GM20000 (cell line): ENCODE measurements around the gene PXDN.
"Not testable (repeated sequence)": the region's sequence is repeated elsewhere in the genome, so short reads cannot be mapped to it uniquely, and the experiment has no call there.

Experiments
- DNase-seq: peaks from one replicate; pipeline ENCODE4 v3.0.0; 2012; ENCODE audit warnings: low spot score
- TF ChIP-seq, protein P1 (sequence below): IDR thresholded peaks from 2 replicates; pipeline ENCODE4 v1.5.1; 2012; ENCODE audit warnings: mild to moderate bottlenecking, control low read depth; ENCODE audit errors: extremely low read depth, missing control alignments

Gene PXDN

DNA sequence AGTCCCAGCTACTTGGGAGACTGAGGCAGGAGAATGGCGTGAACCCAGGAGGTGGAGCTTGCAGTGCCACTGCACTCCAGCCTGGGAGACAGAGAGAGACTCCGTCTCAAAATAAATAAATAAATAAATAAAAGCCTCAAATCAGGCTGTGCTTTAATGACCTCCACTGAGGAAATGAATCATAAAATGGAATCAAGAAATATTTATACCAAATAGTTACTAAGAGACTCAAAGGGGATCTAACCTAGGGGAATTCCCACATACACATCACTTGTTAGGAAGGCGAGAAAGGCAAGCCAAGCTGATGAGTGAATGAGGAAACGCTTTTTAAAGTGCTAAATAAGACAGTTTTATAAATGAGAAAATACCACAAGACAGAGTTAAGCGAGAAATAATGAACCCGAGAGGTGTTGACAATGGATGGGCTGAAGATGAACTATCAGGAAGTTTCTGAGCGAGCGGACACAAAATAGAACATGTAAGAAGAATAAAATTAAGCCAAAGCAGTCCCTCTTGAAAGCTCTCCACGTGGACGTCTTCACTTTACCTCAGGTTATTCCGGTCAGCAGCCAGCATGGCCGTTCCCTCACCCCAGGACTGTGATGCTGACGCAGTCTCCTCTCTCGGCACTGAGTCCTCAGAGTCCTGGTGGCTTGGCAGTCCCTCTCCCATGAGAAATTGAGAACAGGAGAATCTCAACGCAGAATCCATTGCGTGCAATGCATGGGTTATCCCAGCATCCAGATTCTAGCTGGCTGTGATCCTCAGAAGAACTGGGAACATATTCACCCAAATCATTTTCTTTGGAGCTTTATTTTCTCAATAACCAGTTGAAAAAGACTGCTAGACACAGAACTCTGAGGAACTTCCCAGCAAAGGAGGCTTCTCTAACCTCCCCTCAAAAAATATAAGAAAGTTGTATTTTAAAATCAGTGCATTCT lies 22.3 kb downstream of the PXDN start:
- DNase-seq: no peak
- TF ChIP-seq, protein P1, sequence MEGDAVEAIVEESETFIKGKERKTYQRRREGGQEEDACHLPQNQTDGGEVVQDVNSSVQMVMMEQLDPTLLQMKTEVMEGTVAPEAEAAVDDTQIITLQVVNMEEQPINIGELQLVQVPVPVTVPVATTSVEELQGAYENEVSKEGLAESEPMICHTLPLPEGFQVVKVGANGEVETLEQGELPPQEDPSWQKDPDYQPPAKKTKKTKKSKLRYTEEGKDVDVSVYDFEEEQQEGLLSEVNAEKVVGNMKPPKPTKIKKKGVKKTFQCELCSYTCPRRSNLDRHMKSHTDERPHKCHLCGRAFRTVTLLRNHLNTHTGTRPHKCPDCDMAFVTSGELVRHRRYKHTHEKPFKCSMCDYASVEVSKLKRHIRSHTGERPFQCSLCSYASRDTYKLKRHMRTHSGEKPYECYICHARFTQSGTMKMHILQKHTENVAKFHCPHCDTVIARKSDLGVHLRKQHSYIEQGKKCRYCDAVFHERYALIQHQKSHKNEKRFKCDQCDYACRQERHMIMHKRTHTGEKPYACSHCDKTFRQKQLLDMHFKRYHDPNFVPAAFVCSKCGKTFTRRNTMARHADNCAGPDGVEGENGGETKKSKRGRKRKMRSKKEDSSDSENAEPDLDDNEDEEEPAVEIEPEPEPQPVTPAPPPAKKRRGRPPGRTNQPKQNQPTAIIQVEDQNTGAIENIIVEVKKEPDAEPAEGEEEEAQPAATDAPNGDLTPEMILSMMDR: no peak

DNA sequence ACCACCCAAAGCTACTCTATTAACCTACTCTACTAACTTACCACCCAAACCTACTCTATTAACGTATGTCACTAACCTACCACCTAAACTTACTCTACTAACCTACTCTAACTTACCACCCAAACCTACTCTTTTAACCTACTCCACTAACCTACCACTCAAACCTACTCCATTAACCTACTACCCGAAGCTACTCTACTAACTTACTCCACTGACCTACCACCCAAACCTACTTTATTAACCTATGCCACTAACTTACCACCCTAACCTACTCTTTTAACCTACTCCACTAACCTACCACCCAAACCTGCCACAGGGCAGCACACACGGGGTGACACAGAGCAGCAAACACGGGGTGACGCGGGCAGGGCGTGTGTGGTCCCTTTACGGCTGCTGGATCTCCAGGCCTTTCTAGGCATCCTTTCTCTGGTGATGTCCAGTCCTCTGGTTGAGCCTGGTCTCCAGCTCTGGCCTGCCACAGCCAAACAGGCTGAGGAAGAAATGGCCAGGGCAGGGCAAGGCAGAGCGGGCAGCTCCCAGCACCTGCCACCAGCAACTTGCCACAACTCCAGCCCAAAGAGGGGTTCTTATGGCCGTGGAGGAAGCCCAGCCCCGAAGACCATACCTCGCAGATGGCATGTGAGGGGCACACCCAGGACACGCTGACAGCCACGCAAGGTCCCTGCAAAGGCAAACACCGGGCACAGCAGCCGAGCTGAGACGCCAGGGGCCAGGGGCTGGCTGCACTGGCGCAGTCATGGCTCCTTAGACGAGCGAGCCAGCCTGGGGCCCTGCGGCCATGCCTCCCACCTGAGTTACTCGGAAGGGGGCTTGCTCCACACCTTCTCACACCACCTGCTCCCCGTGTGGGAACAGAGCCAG lies 25.7 kb downstream of the PXDN start:
- DNase-seq: no peak
- TF ChIP-seq, protein P1: no peak

DNA sequence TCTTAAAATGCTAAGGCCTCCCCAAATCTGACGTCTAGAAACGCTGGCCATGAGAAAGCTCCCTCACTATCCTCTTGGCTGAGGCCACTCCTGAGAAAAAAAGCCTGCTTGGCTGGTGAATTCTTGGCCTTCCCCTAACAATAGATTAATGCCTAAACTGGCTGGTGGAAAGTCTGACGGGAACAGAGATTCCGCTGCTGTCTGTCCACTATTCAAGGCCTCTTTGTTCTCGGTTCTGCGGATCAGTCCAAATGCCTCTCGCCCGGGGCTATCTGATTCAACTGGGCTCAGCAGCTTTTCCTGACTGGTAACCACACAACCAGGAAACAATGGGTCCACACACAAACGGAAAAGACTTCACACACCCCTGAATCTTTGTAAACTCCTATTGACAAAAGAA lies 27.2 kb downstream of the PXDN start:
- no peak for DNase-seq
- TF ChIP-seq, protein P1: no peak

DNA sequence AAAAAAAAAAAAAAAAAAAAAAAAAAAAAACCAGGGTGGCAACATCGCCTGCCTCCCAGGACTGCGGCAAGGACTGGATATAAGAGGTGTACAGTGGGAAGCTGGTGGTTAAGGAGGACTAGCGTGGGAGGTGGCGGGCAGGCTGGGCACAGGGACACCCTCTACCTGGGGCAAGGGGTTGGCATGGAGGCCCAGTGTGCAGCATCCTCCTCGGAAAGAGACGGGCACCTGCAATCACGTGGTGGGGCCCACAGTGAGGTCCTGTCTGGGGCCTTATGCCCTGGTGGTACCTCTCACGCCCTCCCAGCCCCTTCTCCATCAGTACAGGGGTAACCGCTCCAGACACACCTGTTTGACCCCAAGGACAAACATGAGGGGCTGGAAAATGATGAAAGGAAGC lies 27.9 kb downstream of the PXDN start:
- no peak for DNase-seq
- TF ChIP-seq, protein P1: no peak

DNA sequence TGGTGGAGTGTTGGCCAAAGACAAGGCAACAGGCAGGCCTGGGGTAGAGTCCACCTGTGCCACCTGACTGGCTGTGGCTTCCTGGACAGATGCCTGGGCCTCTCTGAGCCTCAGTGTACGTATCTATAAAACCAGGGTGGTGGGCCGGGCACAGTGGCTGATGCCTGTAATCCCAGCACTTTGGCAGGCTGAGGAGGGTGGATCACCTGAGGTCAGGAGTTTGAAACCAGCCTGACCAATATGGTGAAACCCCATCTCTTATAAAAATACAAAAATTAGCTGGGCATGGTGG lies 28.4 kb downstream of the PXDN start:
- DNase-seq: not testable (repeated sequence)

DNA sequence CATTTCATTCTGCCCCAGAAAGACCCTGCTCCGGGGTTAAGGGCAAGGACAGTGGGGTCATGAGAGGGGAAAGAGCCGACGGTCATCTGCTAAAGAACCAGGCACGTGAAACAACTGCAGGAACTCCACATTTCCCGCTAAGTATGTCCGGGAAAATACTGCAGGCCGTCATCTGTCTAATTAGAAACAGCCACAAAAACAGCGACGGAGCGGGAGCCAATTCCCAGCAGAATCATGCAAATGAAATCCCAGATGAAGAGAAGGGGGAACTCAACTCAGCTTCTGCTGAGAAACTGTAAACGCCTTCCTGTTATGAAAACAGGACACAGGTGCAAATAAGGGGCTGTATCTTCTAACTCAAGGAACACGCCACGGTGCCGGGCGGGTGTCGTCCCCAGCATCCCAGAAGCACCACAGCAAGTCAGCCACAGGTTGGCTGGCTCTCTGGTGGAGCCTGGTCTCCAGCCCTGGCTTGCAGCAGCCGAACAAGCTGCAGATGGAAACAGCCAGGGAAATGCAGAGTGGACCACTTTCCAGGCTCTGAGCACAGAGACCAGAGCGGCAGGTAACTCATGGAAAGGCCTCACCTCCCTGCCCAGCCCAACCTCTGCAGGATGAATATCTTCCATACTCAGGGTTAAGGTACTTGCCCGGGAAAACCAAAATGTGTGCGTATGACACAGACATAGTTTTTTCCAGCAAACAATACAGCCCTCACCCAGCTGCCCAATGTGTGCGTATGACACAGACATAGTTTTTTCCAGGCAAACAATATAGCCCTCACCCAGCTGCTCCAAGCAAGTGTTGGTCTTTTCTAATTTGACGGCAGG lies 28.9 kb downstream of the PXDN start:
- TF ChIP-seq, protein P1: no peak
- no peak for DNase-seq

DNA sequence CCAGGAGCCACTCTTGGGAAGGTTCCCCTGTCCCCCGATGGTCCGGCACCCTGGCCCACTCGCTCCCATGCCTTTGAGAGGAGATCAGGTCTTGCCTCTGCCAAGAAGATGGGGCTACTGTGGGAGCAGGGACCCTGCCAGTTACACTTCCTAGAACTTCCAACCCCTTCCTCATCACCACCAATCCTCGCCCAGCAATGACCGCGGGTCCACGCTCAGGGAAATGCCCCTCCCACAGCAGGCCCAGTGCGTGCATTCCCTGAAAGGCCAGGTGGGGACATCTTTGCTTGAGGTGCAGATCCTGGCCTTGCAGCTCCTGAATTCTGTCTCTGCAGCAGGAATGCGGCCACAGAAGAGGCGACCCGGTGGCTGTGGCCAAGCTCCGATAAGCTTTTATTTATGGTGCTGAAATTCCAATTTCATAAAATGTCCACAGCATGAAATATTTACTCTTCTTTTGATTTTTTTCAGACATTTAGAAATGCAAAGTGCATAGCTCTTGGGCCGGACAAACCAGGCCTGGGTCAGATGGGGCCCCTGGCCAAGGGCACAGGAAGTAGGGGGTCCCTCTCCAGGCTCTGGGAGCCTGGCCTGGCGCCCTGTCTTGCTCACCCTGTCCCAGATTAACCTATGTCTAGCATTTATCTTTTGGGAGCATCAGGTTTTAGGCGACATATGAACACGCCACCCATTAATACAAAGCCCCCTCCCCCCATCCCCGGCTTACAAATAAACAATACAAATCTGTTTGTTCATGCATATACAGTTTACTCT lies 29.8 kb downstream of the PXDN start:
- TF ChIP-seq, protein P1: no peak
- DNase-seq: no peak
